GM18870 (cell line): Measurements from ENCODE around the gene USH2A.

Source experiments
- ATAC-seq: cut with Tn5 transposase; IDR thresholded peaks from one replicate; pipeline ENCODE4 v1.9.1; 2021; ENCODE audit warnings: moderate library complexity; ENCODE audit not compliant: unreplicated experiment

The USH2A gene

GRCh38 chr1:216422821-216423520 is at the start of gene USH2A:
Gene USH2A, minus strand, starts transcription at chr1:216423448. Its CDS starts 1,112 bp downstream, at chr1:216422336.
- no peak for ATAC-seq

- ATAC-seq = no peak
Measured at GRCh38 chr1:216466162-216466801, 43.0 kb upstream of the USH2A start.

- ATAC-seq = no peak
Measured at GRCh38 chr1:216464489-216464888, 41.2 kb upstream of the USH2A start.

- no peak for ATAC-seq
Measured at GRCh38 chr1:216462066-216462775, 39.0 kb upstream of the USH2A start.

- ATAC-seq = no peak
Measured at GRCh38 chr1:216461466-216461865, 38.2 kb upstream of the USH2A start.

- no peak for ATAC-seq
Measured at GRCh38 chr1:216459651-216460207, 36.5 kb upstream of the USH2A start.

- no peak for ATAC-seq
Measured at GRCh38 chr1:216458812-216459211, 35.6 kb upstream of the USH2A start.

- ATAC-seq = no peak
Measured at GRCh38 chr1:216457356-216457755, 34.1 kb upstream of the USH2A start.

GRCh38 chr1:216456682-216457081 is 33.4 kb upstream of the USH2A start:
- no peak for ATAC-seq

- no peak for ATAC-seq
Measured at GRCh38 chr1:216453777-216454176, 30.5 kb upstream of the USH2A start.

- no peak for ATAC-seq
Measured at GRCh38 chr1:216450227-216450626, 27.0 kb upstream of the USH2A start.

- ATAC-seq = no peak
Measured at GRCh38 chr1:216448011-216448510, 24.8 kb upstream of the USH2A start.

GRCh38 chr1:216437603-216438002 is 14.4 kb upstream of the USH2A start:
- no peak for ATAC-seq

- ATAC-seq = no peak
Measured at GRCh38 chr1:216434232-216434631, 11.0 kb upstream of the USH2A start.

GRCh38 chr1:216433175-216433574 is 9.9 kb upstream of the USH2A start:
- ATAC-seq = no peak

GRCh38 chr1:216430744-216431143 is 7.5 kb upstream of the USH2A start:
- ATAC-seq = no peak

- no peak for ATAC-seq
Measured at GRCh38 chr1:216425577-216425976, 2.3 kb upstream of the USH2A start.

GRCh38 chr1:216420746-216421145 is 2.5 kb downstream of the USH2A start:
- no peak for ATAC-seq

GRCh38 chr1:216420263-216420662 is 3.0 kb downstream of the USH2A start:
- ATAC-seq = no peak

- ATAC-seq = no peak
Measured at GRCh38 chr1:216416488-216416887, 6.8 kb downstream of the USH2A start.

- no peak for ATAC-seq
Measured at GRCh38 chr1:216410026-216410425, 13.2 kb downstream of the USH2A start.

- no peak for ATAC-seq
Measured at GRCh38 chr1:216390956-216391355, 32.3 kb downstream of the USH2A start.
